ENCODE results near the gene ZCCHC24. TPM values are rescaled to one million over a fixed set of nuclear protein-coding genes. Genes with fewer than 3 reads are reported as not detected.
A peak's percentile ranks its signal among the peaks of the same experiment; 100 is the strongest.

Gene ZCCHC24
- total and polyA plus RNA-seq, 8 donors = 3.5 to 13.2 (median 7.3) TPM

DNA sequence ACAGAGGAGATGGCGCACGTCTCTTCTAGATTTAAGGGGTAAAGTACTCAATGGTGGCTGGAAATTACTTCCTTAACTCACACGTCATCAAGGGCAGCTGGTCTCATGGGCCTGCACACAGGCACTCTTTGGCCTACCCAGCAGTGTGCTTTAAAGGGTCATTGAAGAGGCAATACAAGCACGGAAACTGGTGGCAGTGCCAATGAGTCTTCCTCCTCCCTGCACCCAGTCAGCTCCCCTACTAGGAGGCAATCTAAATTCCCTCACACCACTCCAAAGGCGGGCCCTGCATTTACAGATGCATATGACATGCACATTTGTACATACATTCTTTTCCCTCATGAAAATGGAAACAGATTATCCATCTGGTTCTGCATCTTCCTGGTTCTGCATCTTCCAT lies 50.8 kb downstream of the ZCCHC24 start:
- Histone ChIP-seq H3K36me3 (no peaks in the 10 kb centered on the region), H3K27ac (no peak overlapping the region), H3K9me3 (no peaks in the 10 kb centered on the region), H3K27me3 (no peaks in the 10 kb centered on the region), H3K4me3 (no peak overlapping the region), H3K4me1 (no peaks in the 10 kb centered on the region)
- FAIRE-seq = no peak
- no peak for ATAC-seq
- intact Hi-C loops (cut with DNase I) = no loop called here
- WGBS, 2 donors = 92 to 95% methylated on average over 5 of the region's 5 CpGs
- peak in 2 of 6 donors; percentile 0 to 4 for DNase-seq
- TF ChIP-seq CTCF (IDR thresholded peaks at IDR 0.05) = no peak

GRCh38 chr10:79393924-79394610 lies 51.4 kb downstream of the ZCCHC24 start:
- no peaks in the 10 kb centered on the region for H3K4me1 ChIP-seq
- H3K27ac ChIP-seq = no peak overlapping the region
- H3K4me3 ChIP-seq = no peak overlapping the region
- FAIRE-seq (no peak), DNase-seq (peak in 3 of 6 donors; percentile 3 to 39 (median 21)), ATAC-seq (no peak)
- WGBS, 2 donors = 95 to 97% methylated on average over 17 of the region's 17 CpGs
- H3K36me3 ChIP-seq = no peaks in the 10 kb centered on the region
- TF ChIP-seq CTCF (IDR thresholded peaks at IDR 0.05) = no peak
- no peaks in the 10 kb centered on the region for H3K27me3 ChIP-seq
- intact Hi-C loops (cut with DNase I) = no loop called here
- H3K9me3 ChIP-seq = no peaks in the 10 kb centered on the region

- Histone ChIP-seq H3K4me3 (no peak overlapping the region), H3K27me3 (no peaks in the 10 kb centered on the region), H3K9me3 (no peaks in the 10 kb centered on the region), H3K27ac (no peak overlapping the region), H3K36me3 (no peaks in the 10 kb centered on the region), H3K4me1 (no peaks in the 10 kb centered on the region)
- intact Hi-C loops (cut with DNase I) = no loop called here
- WGBS, 2 donors = 92% methylated on average over 4 of the region's 4 CpGs
- DNase-seq = peak in 3 of 6 donors; percentile 6 to 32 (median 31)
- no peak for FAIRE-seq
- no peak for ATAC-seq
- TF ChIP-seq CTCF (IDR thresholded peaks at IDR 0.05) = no peak
These were observed 52.1 kb downstream of the ZCCHC24 start for GRCh38 chr10:79393221-79393923.

- no peak for TF ChIP-seq CTCF (IDR thresholded peaks at IDR 0.05)
- Histone ChIP-seq H3K27ac (no peak overlapping the region), H3K36me3 (no peaks in the 10 kb centered on the region), H3K27me3 (no peaks in the 10 kb centered on the region), H3K4me1 (no peaks in the 10 kb centered on the region), H3K9me3 (no peaks in the 10 kb centered on the region), H3K4me3 (no peak overlapping the region)
- intact Hi-C loops (cut with DNase I) = no loop called here
- 82 to 98% methylated on average over 6 of the region's 6 CpGs for WGBS, 2 donors
- no peak for FAIRE-seq
- DNase-seq = peak in 3 of 6 donors; percentile 0 to 20 (median 12)
- ATAC-seq = no peak
These were observed 52.8 kb downstream of the ZCCHC24 start for GRCh38 chr10:79392506-79393176.

Measured in pancreas (tissue), 10 donors.